ENCODE results near the gene CIITA.

- TF ChIP-seq CTCF (IDR thresholded peaks at IDR 0.05; ENCODE audit: low read depth, low read length, poor library complexity, severe bottlenecking) (no peak), EZH2phosphoT487 (IDR thresholded peaks at IDR 0.05; ENCODE audit: borderline replicate concordance, low read length) (no peak)
These were observed 19.2 kb downstream of the CIITA start for GRCh38 chr16:10896165-10896564.

All from DOHH2 (cell line).